ENCODE measurements around the gene ACADM.

- TF ChIP-seq CTCF (IDR thresholded peaks at IDR 0.05) (no peak), POLR2A (IDR thresholded peaks at IDR 0.05) (no peak)
Measured at GRCh38 chr1:75768016-75768415, 43.5 kb downstream of the ACADM start.
